Fibroblast of the aortic adventitia (primary cell): ENCODE data around the gene FAM3A. TPM values are rescaled to one million over a fixed set of nuclear protein-coding genes. Genes with fewer than 3 reads are reported as not detected.

Experiments used
- DNase-seq: peaks from one replicate; pipeline ENCODE4 v3.0.0-alpha.2; 2010; ENCODE audit warnings: low read depth
- H3K4me3 ChIP-seq: 2 replicates; pipeline ENCODE4 v1.5.1; 2011; ENCODE audit warnings: low read depth, mild to moderate bottlenecking, control low read depth, low read length, moderate library complexity
- CTCF ChIP-seq: IDR thresholded peaks from 2 replicates; pipeline ENCODE4 v1.5.1; 2011; ENCODE audit warnings: mild to moderate bottlenecking, low read length, control low read depth, inconsistent platforms; ENCODE audit not compliant: insufficient read depth
- total RNA-seq: library from RNA; depleted of rRNA; stranded (reverse); fragments of >200 nt; gene quantifications from 2 replicates; pipeline ENCODE4 v1.2.3, GENCODE V29; 2012; ENCODE audit warnings: low replicate concordance

FAM3A gene
- total RNA-seq, 1 donor = 20.0 TPM

- no peak overlapping the region for H3K4me3 ChIP-seq
- no peak for DNase-seq
- no peak for TF ChIP-seq CTCF
Observed at GRCh38 chrX:154539077-154539476, 23.0 kb upstream of the FAM3A start.

- no peak for DNase-seq
- TF ChIP-seq CTCF = no peak
- no peak overlapping the region for H3K4me3 ChIP-seq
Observed at GRCh38 chrX:154535892-154536291, 19.9 kb upstream of the FAM3A start.

DNA sequence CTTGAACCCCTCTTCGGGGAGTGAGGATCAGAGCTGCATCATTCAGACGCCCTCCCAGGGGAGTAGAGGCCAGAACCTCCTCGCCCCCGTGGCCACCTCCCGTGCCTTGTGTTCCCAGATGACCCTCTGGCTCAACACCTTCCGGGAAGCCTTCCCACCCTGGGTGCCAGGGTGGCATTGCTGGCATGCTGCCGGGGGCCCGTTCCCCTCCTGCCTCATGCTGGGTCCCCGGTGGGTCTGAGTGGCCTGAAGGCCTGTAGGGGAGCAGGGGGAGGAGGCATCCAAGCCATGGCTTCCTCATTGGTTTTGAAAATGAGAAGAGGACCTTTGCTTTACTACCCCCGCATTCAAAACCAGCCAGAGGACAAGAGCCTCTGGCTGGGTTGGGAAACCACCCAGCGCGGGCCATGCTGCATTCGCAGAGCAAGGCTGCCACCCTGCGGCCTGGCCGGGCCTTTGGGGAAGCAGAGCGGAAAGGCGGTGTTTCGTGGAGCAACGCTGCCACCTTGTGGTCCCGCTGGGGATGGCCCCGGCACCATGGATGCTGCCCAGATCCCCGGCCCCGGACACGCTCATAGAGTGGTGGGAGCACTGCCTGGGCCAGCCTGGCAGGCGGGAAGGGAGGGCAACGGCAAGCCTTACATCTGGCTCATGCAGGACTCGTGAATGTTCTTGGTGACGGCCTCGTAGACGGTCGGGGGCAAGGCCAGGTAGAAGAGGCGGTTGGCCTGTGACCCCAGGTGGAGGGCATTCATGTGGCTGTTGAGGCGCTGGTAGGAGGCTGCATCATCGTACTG lies 18.7 kb upstream of the FAM3A start:
- no peak overlapping the region for H3K4me3 ChIP-seq
- peak; percentile 84 for DNase-seq
- TF ChIP-seq CTCF = peak; percentile 95

DNA sequence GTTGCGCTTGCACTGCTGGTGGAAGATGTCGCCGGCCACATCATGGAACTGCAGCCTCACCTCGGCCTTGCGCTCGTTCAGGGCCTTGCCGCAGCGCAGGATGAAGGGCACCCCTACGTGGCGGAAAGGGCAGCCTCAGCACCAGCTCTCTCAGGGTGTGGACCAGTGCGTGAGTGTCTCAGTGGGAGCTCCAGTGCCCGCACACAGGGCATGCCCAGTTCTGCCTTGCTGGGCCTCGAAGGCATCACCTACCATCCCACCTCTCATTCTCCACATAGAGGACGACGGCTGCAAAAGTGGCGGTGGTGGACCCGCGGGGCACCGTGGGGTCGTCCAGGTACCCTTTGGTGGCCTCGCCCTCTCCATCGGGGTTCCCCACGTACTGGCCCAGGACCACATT lies 16.7 kb upstream of the FAM3A start:
- no peak for TF ChIP-seq CTCF
- no peak overlapping the region for H3K4me3 ChIP-seq

GRCh38 chrX:154531626-154532025 lies 15.6 kb upstream of the FAM3A start:
- DNase-seq = peak; percentile 67
- H3K4me3 ChIP-seq = no peak overlapping the region
- no peak for TF ChIP-seq CTCF

More for the DNA sequence above, 16.7 kb upstream of the FAM3A start:
- DNase-seq = no peak

- no peak for TF ChIP-seq CTCF
- DNase-seq = no peak
- H3K4me3 ChIP-seq = no peak overlapping the region
Observed at GRCh38 chrX:154530286-154530685, 14.3 kb upstream of the FAM3A start.

DNA sequence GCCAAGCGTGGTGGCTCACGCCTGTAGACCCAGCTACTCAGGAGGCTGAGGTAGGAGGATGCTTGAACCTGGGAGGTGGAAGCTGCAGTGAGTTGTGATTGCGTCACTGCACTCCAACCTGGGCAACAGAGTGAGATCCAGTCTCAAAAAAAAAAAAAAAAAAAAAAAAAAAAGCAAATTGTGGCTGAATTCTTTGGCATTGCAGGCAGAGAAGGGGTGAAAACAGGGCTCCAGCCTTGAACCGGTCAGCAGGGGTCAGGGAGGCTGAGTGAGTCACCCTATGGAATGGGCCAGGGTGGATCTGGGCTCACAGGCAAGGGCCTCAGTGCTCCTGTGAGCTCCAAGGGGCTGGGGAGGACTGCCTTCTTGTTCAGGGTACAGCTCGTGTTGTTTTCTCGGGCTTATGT lies 13.2 kb upstream of the FAM3A start:
- TF ChIP-seq CTCF = no peak
- no peak overlapping the region for H3K4me3 ChIP-seq
- DNase-seq = peak; percentile 68
